8988T (cell line): ENCODE data around the gene ASTN2.

Experiments
- DNase-seq: peaks from one replicate; pipeline ENCODE4 v3.0.0; 2011

ASTN2 gene

GRCh38 chr9:116688806-116689485 lies 725.9 kb downstream of the ASTN2 start:
- DNase-seq = no peak

DNA sequence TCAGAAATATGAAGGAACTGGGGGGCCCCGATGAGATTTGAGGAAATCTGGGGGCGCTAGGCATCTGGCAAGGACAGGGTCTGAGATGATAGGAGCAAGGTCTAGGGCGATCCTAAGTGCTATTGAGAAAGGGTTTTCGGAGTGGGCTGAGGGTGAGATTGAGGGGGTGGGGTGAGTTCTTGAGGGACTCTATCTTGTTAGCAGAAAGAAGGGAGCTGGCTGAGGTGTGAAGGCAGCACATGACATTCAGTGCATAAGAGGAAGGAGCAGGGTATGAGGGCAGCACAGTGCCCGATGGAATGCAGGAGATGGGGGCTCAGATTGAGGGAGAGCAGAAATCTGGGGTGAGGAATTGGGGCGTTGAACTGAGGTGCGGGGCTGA lies 727.1 kb downstream of the ASTN2 start:
- no peak for DNase-seq

DNA sequence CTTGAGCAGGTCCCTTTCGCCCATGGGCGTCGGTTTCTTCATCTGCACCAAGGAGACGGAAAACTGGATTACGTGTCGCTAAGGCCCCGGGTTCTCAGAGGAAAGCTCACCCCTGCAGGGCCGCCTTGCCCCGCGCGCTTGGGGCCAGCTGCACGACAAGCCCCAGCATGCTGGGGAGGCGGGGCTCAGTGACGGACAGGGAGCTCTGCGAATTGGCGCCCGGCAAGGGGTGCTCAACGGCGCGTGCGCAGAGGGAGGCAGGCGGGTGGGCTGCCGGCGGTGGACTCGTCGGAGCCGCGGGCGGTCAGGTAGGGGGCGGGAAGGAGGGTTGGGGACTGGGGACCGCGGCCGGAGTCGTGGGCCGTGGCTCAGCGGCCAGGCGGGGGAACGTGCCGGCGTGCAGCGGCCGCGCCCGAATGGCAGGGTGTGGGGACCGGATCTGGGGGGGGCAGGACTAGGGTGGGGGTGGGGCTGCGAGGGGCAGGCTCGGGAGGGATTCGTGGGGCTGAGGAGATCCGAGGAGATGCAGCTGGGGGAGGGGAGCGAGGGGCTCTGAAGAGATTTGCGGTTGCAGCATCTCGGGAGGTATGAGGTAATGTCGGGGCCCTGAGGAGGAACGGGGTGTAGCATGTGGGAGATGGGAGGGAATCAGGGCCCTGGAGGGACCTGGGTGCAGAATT lies 727.6 kb downstream of the ASTN2 start, which contains the start of gene TRIM32:
TRIM32 (plus strand) TSS at position 232 of the 680 bp plus-strand sequence. CDS start 10,438 bp downstream, outside the sequence.
- DNase-seq = peak; percentile 82

GRCh38 chr9:116686693-116687073 lies 728.2 kb downstream of the ASTN2 start:
- no peak for DNase-seq

DNA sequence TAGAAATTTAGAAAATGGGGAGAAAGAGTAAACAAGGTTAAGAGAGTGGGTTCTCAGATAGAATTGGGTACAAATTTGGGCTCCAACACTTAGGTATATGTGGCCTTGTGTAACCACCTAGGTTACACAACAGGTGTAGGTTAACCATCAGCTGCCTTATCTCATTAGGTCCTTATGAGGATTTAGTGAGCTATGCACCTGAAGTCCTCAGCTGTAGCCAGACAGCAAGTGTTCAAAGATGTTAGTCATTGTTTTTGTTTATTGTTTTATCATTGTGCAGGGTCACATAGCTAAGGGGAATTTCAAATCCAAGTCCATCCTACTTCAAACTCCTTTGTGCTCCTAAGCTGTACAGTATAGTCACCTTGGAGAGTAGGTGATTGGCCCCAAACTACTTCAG lies 728.7 kb downstream of the ASTN2 start:
- DNase-seq = no peak

- DNase-seq = no peak
Observed at GRCh38 chr9:116685166-116685565, 729.7 kb downstream of the ASTN2 start.

GRCh38 chr9:116683535-116683934 lies 731.3 kb downstream of the ASTN2 start:
- no peak for DNase-seq

GRCh38 chr9:116674210-116674980 lies 740.5 kb downstream of the ASTN2 start:
- DNase-seq = no peak

- no peak for DNase-seq
Observed at GRCh38 chr9:116673375-116673774, 741.5 kb downstream of the ASTN2 start.

DNA sequence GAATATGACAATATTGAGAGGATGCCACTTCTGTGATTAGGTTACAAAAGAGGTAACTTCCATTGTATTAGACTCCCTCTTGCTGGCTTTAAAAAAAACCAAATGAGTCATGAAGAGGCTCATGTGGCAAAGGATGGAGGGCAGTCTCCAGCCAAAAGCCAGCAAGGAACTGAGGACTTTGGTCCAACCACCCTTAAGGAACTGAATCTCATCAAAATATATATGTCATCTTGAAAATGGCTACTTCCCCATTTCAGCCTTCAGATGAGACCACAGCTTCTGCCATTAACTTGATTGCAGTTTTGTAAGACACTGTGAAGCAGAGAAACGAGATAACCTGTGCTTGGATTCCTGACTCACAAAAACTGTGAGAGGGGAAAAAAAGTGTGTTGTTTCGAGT lies 743.3 kb downstream of the ASTN2 start:
- DNase-seq = no peak

DNA sequence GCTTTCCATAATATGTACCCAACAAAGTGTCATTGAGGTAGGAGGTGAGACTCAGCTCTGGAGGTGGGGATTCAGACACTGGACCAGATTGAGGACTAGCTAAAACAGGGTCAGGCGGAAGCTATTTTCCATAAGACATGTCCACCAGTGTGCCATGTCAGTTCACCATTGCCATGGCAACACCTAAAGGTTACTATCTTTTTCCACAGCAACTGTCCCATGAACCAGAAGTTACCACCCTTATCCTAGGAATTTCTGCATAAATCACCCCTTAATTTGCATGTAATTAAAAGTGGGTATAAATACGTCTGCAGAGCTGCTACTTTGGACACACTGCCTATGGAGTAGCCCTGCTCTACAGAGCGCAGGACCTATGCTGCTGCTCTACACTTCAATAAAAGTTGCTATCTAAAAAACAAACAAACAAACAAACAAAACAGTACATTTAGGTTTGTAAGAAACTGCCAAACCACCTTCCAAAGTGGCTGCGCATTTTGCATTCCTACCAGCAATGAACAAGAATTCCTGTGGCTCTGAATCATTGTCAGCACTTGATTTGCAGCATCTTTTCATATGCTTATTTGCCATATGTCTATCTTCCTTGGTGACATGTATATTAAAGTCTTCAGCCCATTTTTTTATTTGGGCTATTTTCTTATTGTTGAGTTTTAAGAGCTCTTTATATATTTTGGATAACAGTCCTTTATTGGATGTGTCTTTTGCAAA lies 745.7 kb downstream of the ASTN2 start:
- DNase-seq = no peak

DNA sequence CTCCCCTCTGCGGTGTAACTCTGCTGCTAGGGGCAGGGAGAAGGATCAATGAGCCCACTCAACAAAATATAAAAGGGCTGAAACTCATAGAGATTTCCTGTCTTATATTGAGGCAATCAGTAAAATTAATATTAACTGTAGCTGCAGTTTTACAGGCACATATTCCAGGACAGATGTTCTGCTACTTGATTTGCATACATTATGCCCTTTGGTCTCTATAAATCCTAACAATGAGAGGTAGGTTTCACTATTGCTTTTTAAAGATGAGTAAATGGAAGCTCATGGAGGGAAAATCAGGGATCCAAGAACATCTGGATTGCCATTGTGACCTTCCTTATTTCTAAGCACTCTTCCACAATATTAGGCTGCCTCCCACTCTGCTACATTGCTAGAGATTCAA lies 751.3 kb downstream of the ASTN2 start:
- no peak for DNase-seq

- DNase-seq = no peak
Observed at GRCh38 chr9:116662646-116663310, 752.1 kb downstream of the ASTN2 start.

GRCh38 chr9:116661037-116661954 lies 753.6 kb downstream of the ASTN2 start:
- DNase-seq = peak; percentile 10

DNA sequence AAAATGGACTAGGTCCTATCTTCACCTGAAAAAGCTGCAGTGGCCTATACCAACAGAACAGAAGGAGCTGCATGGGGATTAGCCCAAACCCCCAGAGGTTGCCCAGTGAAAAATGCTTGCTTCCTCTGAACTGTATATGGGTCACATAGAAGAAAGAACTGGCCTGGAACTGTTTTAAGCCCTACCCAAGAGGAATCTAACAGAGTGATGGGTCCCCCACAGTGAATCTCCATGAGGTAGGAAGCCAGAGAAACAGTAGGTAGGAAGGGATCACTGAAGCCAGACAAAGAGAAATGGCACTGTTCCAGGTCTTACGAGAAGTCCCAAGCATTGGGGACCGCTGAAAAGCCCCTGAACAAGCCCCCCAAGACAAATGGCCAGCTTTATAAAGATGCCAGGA lies 756.6 kb downstream of the ASTN2 start:
- DNase-seq = no peak

- DNase-seq = no peak
Observed at GRCh38 chr9:116656977-116657376, 757.9 kb downstream of the ASTN2 start.

DNA sequence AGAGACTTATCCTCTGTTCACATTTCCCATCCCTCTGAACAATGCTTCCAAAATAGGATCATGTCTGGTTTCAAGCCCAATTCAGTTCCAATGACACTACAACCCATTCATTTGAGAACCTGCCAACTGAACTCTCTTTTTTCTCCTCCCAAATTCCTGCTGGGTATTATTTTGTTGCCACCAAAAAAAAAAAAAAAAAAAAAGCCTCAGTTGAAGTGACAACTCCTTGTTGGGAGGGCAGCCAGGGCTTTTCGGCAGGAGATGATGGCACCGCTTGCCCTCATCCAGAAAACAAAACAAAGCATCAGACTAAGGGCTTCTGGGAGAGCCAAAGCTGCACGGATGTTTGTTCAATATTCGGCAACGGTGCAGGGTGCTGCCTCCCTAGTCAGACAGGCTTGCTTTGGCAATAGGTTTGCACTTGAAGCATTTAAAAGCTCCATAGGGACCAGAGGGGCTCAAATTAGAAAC lies 758.3 kb downstream of the ASTN2 start:
- no peak for DNase-seq

GRCh38 chr9:116654059-116654355 lies 760.9 kb downstream of the ASTN2 start:
- DNase-seq = no peak

DNA sequence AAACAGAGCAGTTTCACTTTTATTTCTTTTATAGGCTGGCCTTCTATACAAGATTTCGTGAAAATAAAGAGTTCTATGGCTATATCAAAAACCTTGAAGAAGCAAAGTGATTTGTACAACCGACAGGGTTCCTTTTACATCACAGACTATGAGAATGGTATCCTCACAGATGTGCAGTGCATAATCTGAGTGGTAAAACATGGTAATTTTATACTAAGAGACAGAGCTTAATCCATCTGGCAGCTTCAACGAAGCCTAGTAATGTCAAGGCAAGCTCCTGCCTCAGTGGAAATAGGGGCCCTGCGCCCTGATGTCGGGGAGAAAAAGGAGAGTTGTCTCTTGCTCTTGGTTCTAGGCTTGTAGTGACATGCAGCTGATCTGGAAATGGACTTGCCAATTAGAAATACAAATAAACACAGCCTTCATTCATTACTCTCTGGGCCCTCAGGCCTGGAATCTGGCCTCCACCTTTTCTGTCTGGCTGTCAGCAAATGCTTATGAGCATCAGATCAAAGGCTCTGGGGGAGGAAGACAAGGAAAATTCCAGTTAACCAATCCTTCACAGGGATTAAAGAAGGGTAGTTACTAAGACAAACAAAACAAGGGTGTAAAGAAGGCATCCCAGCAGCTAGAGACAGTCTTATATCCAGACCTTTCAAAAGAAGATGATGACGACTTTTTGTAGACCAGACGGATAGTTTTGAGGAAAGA lies 761.4 kb downstream of the ASTN2 start:
- DNase-seq = no peak

- DNase-seq = no peak
Observed at GRCh38 chr9:116647515-116647809, 767.4 kb downstream of the ASTN2 start.
